Gastrocnemius medialis (tissue), 4 donors: Measurements from ENCODE around the gene PMEPA1. TPM values are rescaled to one million over a fixed set of nuclear protein-coding genes. Genes with fewer than 3 reads are reported as not detected.

Source experiments
- ATAC-seq, 2 donors: fragments of 150-250 bp; one replicate each; pipeline ENCODE4 v1.9.1; 2016
- DNase-seq, 2 donors: peaks; one replicate each; pipeline ENCODE4 v3.0.0-alpha.2; 2019
- H3K27ac ChIP-seq, 4 donors: fragments of 200-600 bp; sonication (generic); 1 replicate in 1 of 4; 2 replicates in 3 of 4; pipeline ENCODE4 v1.5.1; 2016 to 2018; ENCODE audit warnings: mild to moderate bottlenecking in 2 of 4, moderate library complexity in 1 of 4
- H3K27me3 ChIP-seq, 3 donors: fragments of 200-600 bp; sonication (generic) in 2 of 3; 1 replicate in 1 of 3; 2 replicates in 2 of 3; pipeline versions ENCODE4 v1.5.1 to v1.6.0; 2016 to 2019; ENCODE audit warnings: mild to moderate bottlenecking in 1 of 3, moderate library complexity in 1 of 3
- H3K36me3 ChIP-seq, 2 donors: fragments of 200-600 bp; sonication (generic) in 1 of 2; one replicate each; pipeline ENCODE4 v1.5.1; 2017 to 2018
- H3K4me1 ChIP-seq, 2 donors: fragments of 200-600 bp; sonication (generic) in 1 of 2; one replicate each; pipeline ENCODE4 v1.5.1; 2016 to 2017; ENCODE audit warnings: mild to moderate bottlenecking in 2 of 2
- H3K4me3 ChIP-seq, 4 donors: fragments of 200-600 bp; sonication (generic) in 3 of 4; 1 replicate in 1 of 4; 2 replicates in 3 of 4; pipeline ENCODE4 v1.5.1; 2016 to 2019; ENCODE audit warnings: mild to moderate bottlenecking in 2 of 4
- H3K9me3 ChIP-seq, 3 donors: fragments of 200-600 bp; sonication (generic) in 2 of 3; 1 replicate in 1 of 3; 2 replicates in 2 of 3; pipeline ENCODE4 v1.5.1; 2016 to 2019
- POLR2A ChIP-seq, 2 donors: fragments of 450-650 bp; IDR thresholded peaks; one replicate each; pipeline ENCODE4 v1.6.1; 2017; ENCODE audit warnings: antibody characterized with exemption in 2 of 2, mild to moderate bottlenecking in 2 of 2, moderate library complexity in 2 of 2
- in situ Hi-C, 4 donors: fragments of 200-750 bp; cut with MboI; loops; one replicate each; pipeline versions ENCODE4 v1.15.0 to v1.8.0; 2017; ENCODE audit warnings: low sequenced_read_pairs in 4 of 4
- intact Hi-C: fragments of 100-400 bp; cut with DNase I; formaldehyde crosslinking; loops from one replicate; pipeline ENCODE4 v1.15.1; 2023; ENCODE audit warnings: low total_unique reads
- total RNA-seq, 4 donors: library from RNA; depleted of rRNA; stranded (reverse); fragments of >200 nt; gene quantifications; one replicate each; pipeline versions ENCODE4 v1.1.0 to v1.2.3, GENCODE V29; 2016
- TF ChIP-seq, protein P1 (sequence below), 5 experiments: fragments of 450-650 bp in 3 of 5; fragments of 200-600 bp in 2 of 5; sonication (generic) in 2 of 5; IDR thresholded peaks in 4 of 5; conservative IDR thresholded peaks in 1 of 5; 1 replicate in 4 of 5; 2 replicates in 1 of 5; pipeline ENCODE4 v1.5.1; 2016 to 2019; ENCODE audit warnings: antibody characterized with exemption in 5 of 5, mild to moderate bottlenecking in 3 of 5, moderate library complexity in 3 of 5

PMEPA1 gene
- total RNA-seq, 4 donors from 2014 or later = 1.5 to 8.1 (median 5.8) TPM

- in situ Hi-C loops = no loop called here
- H3K4me3 ChIP-seq = no peak overlapping the region
- H3K27ac ChIP-seq = no peak overlapping the region
- no peaks in the 10 kb centered on the region for H3K27me3 ChIP-seq
- peaks cover 0 to 9% of the 10 kb centered on the region in 2 donors for H3K36me3 ChIP-seq
- intact Hi-C loops = no loop called here
- ATAC-seq (no peak), DNase-seq (no peak)
- TF ChIP-seq, protein P1, sequence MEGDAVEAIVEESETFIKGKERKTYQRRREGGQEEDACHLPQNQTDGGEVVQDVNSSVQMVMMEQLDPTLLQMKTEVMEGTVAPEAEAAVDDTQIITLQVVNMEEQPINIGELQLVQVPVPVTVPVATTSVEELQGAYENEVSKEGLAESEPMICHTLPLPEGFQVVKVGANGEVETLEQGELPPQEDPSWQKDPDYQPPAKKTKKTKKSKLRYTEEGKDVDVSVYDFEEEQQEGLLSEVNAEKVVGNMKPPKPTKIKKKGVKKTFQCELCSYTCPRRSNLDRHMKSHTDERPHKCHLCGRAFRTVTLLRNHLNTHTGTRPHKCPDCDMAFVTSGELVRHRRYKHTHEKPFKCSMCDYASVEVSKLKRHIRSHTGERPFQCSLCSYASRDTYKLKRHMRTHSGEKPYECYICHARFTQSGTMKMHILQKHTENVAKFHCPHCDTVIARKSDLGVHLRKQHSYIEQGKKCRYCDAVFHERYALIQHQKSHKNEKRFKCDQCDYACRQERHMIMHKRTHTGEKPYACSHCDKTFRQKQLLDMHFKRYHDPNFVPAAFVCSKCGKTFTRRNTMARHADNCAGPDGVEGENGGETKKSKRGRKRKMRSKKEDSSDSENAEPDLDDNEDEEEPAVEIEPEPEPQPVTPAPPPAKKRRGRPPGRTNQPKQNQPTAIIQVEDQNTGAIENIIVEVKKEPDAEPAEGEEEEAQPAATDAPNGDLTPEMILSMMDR (IDR thresholded peaks at IDR 0.05 in 4 of 5, conservative IDR thresholded peaks at IDR 0.05 in 1 of 5) = no peak
- TF ChIP-seq POLR2A (IDR thresholded peaks at IDR 0.05) = no peak
- no peaks in the 10 kb centered on the region for H3K4me1 ChIP-seq
- no peaks in the 10 kb centered on the region for H3K9me3 ChIP-seq
These were observed 61.7 kb downstream of the PMEPA1 start for GRCh38 chr20:57647933-57648785.

DNA sequence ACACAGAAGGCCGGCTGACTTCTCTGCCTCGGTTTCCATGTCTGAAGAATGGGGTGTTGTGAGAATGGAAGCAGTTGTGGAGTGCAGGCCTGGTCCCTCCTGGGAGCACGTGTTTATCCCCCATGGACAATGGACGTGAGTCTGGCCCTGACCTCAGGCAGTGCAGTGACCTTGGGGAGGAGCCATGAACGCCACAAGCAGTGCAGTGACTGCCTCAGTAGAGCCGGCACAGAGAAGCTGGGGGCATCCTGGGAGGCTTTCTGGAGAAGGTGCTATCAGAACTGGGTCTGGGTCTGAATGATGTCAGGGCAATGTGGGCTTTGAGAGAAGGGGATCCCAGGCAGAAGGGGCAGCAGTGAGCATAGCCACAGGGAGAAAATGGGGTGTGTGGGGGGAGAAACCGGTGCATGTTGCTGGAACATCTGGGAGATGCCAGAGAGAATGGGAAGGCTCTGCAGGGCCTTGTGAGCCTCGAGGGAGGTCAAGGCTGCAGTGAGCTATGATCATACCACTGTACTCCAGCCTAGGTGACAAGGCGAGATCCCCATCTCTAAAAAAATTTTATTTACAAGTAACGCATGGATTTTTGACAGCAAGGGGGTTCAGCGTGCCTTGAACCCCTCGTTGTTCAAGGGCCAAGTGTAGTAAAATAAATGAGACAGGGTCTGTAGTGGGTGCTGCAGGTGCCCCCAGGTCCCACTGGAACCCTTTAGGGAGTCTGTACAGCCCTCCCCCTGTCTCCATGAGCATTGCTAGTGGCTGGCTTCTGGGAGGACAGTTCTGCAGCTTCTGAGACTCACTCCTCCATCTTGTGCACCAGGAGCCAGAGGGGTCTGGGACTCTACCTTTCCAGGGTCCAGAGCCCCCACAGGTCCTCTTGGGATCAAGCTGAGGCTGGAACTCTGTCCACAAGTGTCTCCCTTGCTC, 62.5 kb downstream of the PMEPA1 start:
- TF ChIP-seq, protein P1 (IDR thresholded peaks at IDR 0.05 in 4 of 5, conservative IDR thresholded peaks at IDR 0.05 in 1 of 5) = no peak
- TF ChIP-seq POLR2A (IDR thresholded peaks at IDR 0.05) = no peak
- peaks cover 0 to 4% of the 10 kb centered on the region in 2 donors for H3K36me3 ChIP-seq
- H3K4me1 ChIP-seq = no peaks in the 10 kb centered on the region
- in situ Hi-C loops = no loop called here
- intact Hi-C loops = no loop called here
- H3K4me3 ChIP-seq = no peak overlapping the region
- no peaks in the 10 kb centered on the region for H3K9me3 ChIP-seq
- no peaks in the 10 kb centered on the region for H3K27me3 ChIP-seq
- DNase-seq (no peak), ATAC-seq (no peak)
- H3K27ac ChIP-seq = no peak overlapping the region

DNA sequence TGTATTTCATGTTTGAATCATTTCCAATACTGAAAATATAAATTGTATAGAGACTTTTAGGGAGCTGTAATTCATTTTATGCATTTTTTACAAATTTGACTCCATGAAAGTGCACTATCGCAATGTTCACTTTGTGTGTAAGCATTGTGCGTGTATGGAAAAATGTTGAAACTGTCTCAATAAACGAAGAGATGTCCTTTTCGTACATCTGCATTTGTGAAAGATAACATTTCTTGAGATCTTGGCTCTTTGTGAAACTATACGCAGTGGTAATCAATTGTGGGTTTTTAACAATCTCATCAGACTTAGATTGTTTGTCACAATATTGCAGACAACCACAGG, 70.9 kb downstream of the PMEPA1 start:
- intact Hi-C loops (no loop called here), in situ Hi-C loops (no loop called here)
- H3K4me3 ChIP-seq = no peak overlapping the region
- no peaks in the 10 kb centered on the region for H3K27me3 ChIP-seq
- H3K4me1 ChIP-seq = no peaks in the 10 kb centered on the region
- H3K36me3 ChIP-seq = no peaks in the 10 kb centered on the region
- TF ChIP-seq, protein P1 (IDR thresholded peaks at IDR 0.05 in 4 of 5, conservative IDR thresholded peaks at IDR 0.05 in 1 of 5) = no peak
- no peak for TF ChIP-seq POLR2A (IDR thresholded peaks at IDR 0.05)
- ATAC-seq (no peak), DNase-seq (no peak)
- H3K27ac ChIP-seq = no peak overlapping the region
- H3K9me3 ChIP-seq = no peaks in the 10 kb centered on the region

DNA sequence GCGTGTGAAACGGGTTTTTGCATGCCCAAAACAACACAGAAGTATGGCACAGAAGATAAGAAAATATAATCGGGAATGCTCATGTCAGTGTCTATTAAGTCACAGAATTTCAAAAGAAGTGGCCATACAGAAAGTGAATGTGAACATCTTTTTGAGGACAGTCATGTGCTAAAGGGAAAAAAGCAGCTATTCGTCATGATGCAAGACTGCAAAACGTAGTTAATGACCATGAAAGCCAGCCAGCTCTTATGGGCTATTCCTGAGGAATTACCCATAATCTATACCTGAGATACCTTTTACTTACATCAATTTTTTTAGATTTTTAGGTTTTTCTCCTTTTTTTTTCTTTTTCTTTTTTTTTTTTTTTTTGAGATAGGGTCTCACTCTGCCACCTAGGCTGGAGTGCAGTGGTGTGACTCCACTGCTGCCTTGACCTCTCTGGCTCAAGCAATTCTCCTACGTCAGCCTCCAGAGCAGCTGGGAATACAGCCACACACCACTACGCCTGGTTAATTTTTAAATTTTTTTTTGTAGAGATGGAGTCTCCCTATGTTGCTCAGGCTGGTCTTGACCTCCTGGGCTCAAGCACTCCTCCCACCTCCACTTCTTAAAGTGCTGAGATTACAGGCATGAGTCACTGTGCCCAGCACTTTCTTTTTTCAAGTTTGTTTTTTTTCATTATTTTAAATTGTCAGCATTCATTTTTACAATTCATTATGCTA, 71.5 kb downstream of the PMEPA1 start:
- Histone ChIP-seq H3K9me3 (no peaks in the 10 kb centered on the region), H3K4me3 (no peak overlapping the region), H3K27ac (no peak overlapping the region), H3K27me3 (no peaks in the 10 kb centered on the region), H3K4me1 (no peaks in the 10 kb centered on the region), H3K36me3 (no peaks in the 10 kb centered on the region)
- in situ Hi-C loops = no loop called here
- TF ChIP-seq POLR2A (IDR thresholded peaks at IDR 0.05) = no peak
- TF ChIP-seq, protein P1 (IDR thresholded peaks at IDR 0.05 in 4 of 5, conservative IDR thresholded peaks at IDR 0.05 in 1 of 5) = no peak
- ATAC-seq = no peak
- intact Hi-C loops = no loop called here
- no peak for DNase-seq
